ENCODE data around the gene ENKD1. TPM values are rescaled to one million over a fixed set of nuclear protein-coding genes. Genes with fewer than 3 reads are reported as not detected.
A peak's percentile ranks its signal among the peaks of the same experiment; 100 is the strongest.

ENKD1 gene
- total RNA-seq, 1 donor from 2014 or later = 15.5 TPM

DNA sequence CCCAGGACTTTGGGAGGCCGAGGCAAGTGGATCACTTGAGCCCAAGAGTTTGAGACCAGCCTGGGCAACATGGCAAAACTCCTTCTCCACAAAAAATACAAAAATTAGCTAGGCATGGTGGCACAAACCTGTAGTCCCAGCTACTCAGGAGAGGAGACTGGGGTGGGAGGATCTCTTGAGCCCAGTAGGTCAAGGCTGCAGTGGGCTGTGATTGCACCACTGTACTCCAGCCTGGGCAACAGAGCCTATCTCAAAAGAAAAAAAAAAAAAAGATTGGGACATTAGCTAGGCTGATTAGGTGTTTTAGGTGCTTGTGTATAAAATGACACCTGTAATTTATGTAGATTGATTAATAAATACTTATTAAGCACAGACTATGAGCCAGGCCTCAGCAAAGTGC, 42.5 kb upstream of the ENKD1 start:
- DNase-seq (ENCODE audit: low read depth) (no peak), FAIRE-seq (no peak)
- no peaks in the 10 kb centered on the region for H3K36me3 ChIP-seq (ENCODE audit: control insufficient read depth, insufficient read depth, low read length)
- no peaks in the 10 kb centered on the region for H3K27me3 ChIP-seq (ENCODE audit: control insufficient read depth, insufficient read depth, low read length)
- no peak overlapping the region for H3K4me3 ChIP-seq (ENCODE audit: low read depth, low read length)
- no peak for TF ChIP-seq CTCF (IDR thresholded peaks at IDR 0.05; ENCODE audit: insufficient read depth, low read length, severe bottlenecking)

DNA sequence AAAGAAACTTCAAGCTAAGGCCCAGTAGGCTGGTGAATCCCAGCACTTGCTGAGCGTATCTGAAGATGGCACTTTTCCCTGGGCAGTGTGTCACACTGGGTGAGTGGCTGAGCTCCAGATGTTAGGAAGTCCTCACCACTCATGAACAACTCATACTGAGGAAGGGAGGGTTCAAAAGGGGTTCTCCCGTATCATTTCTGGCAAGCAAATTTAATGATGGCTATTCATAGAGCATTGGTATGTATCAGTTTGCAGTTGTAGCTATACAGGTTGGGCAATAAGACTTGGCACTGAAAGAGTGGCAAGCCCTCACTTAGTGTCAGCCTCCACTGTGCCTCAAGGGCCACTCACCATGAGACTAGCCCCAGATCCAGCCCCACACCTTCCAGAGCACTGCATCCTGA, 41.8 kb upstream of the ENKD1 start:
- Histone ChIP-seq H3K4me3 (ENCODE audit: low read depth, low read length) (no peak overlapping the region), H3K27me3 (ENCODE audit: control insufficient read depth, insufficient read depth, low read length) (no peaks in the 10 kb centered on the region), H3K36me3 (ENCODE audit: control insufficient read depth, insufficient read depth, low read length) (no peaks in the 10 kb centered on the region)
- DNase-seq (ENCODE audit: low read depth) = peak; percentile 36
- no peak for FAIRE-seq
- no peak for TF ChIP-seq CTCF (IDR thresholded peaks at IDR 0.05; ENCODE audit: insufficient read depth, low read length, severe bottlenecking)

DNA sequence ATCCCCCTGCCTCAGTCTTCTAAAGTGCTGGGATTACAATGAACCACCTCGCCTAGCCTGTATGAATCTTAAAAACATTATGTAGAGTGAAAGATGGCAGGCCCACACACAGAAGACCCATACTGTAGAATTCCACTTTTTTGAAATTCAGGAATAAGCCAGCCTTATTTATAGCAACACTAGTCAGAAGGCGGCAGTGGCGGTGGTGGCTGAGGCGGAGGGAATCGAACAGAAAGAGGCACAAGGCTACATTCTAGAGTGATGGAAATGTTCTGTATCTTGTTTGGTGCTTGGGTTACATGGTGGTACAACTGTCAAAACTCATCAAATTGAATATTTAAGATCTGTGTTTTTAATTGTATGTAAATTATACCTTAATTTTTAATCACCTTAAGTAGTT, 41.2 kb upstream of the ENKD1 start:
- H3K27me3 ChIP-seq (ENCODE audit: control insufficient read depth, insufficient read depth, low read length) = no peaks in the 10 kb centered on the region
- FAIRE-seq (no peak), DNase-seq (ENCODE audit: low read depth) (no peak)
- no peak for TF ChIP-seq CTCF (IDR thresholded peaks at IDR 0.05; ENCODE audit: insufficient read depth, low read length, severe bottlenecking)
- no peak overlapping the region for H3K4me3 ChIP-seq (ENCODE audit: low read depth, low read length)
- no peaks in the 10 kb centered on the region for H3K36me3 ChIP-seq (ENCODE audit: control insufficient read depth, insufficient read depth, low read length)

GRCh38 chr16:67707210-67707609, 40.7 kb upstream of the ENKD1 start:
- TF ChIP-seq CTCF (IDR thresholded peaks at IDR 0.05; ENCODE audit: insufficient read depth, low read length, severe bottlenecking) = no peak
- no peaks in the 10 kb centered on the region for H3K27me3 ChIP-seq (ENCODE audit: control insufficient read depth, insufficient read depth, low read length)
- no peak for DNase-seq (ENCODE audit: low read depth)
- no peak overlapping the region for H3K4me3 ChIP-seq (ENCODE audit: low read depth, low read length)
- no peak for FAIRE-seq
- no peaks in the 10 kb centered on the region for H3K36me3 ChIP-seq (ENCODE audit: control insufficient read depth, insufficient read depth, low read length)

DNA sequence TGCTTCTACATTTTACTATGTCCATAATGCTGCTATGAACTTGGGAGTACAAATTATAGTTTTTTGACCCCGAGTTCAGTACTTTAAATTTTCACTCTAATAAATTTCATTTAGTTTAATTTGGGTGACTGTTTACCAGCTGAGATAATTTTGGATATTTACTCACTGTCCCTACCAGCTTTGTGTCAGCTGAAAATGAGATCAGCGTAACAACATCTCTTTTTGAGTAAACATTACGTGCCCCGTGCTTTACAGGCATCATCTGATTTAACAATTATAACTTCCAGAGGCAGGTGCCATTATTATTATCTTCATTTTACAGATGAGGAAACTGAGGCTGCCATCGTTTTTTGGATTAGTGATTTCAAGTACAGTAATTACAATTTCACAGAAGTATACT, 37.6 kb upstream of the ENKD1 start:
- no peaks in the 10 kb centered on the region for H3K36me3 ChIP-seq (ENCODE audit: control insufficient read depth, insufficient read depth, low read length)
- no peaks in the 10 kb centered on the region for H3K27me3 ChIP-seq (ENCODE audit: control insufficient read depth, insufficient read depth, low read length)
- FAIRE-seq (no peak), DNase-seq (ENCODE audit: low read depth) (no peak)
- TF ChIP-seq CTCF (IDR thresholded peaks at IDR 0.05; ENCODE audit: insufficient read depth, low read length, severe bottlenecking) = no peak
- H3K4me3 ChIP-seq (ENCODE audit: low read depth, low read length) = no peak overlapping the region

DNA sequence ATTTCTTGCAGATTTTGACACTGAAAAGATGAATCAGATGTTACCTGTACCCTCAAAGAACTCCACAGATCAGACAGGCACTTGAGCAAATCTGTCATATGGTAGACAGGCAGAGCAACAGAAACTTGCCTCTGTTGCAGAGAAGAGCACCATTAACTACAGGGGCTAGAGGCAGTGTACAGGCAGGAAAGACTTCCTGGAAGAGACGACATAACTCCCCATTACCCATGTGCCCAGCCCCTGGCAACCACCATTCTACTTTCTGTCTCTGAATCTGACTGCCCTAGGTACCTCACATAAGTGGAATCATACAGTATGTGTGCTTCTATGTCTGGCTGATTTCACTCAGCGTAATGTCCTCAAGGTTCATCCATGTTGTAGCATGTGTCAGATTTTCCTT, 37.1 kb upstream of the ENKD1 start:
- FAIRE-seq (no peak), DNase-seq (ENCODE audit: low read depth) (no peak)
- no peak for TF ChIP-seq CTCF (IDR thresholded peaks at IDR 0.05; ENCODE audit: insufficient read depth, low read length, severe bottlenecking)
- H3K36me3 ChIP-seq (ENCODE audit: control insufficient read depth, insufficient read depth, low read length) = no peaks in the 10 kb centered on the region
- no peak overlapping the region for H3K4me3 ChIP-seq (ENCODE audit: low read depth, low read length)
- no peaks in the 10 kb centered on the region for H3K27me3 ChIP-seq (ENCODE audit: control insufficient read depth, insufficient read depth, low read length)
